AG10803 (cell line): Measurements from ENCODE around the gene NFE2L2.
A peak's percentile ranks its signal among the peaks of the same experiment; 100 is the strongest.

Experiments used
- DNase-seq: peaks from one replicate; pipeline ENCODE4 v3.0.0; 2010; ENCODE audit warnings: low read depth
- H3K4me3 ChIP-seq: 2 replicates; pipeline ENCODE4 v1.5.1; 2011; ENCODE audit warnings: mild to moderate bottlenecking, low read length, control low read depth
- CTCF ChIP-seq: conservative IDR thresholded peaks from 2 replicates; pipeline ENCODE4 v1.5.1; 2011; ENCODE audit warnings: mild to moderate bottlenecking, low read length, control low read depth, inconsistent platforms

NFE2L2 gene

GRCh38 chr2:177262092-177262491, 2.4 kb downstream of the NFE2L2 start:
- DNase-seq = no peak
- H3K4me3 ChIP-seq = peak overlapping the region; percentile 73
- no peak for TF ChIP-seq CTCF

- DNase-seq = peak; percentile 44
- H3K4me3 ChIP-seq = peak overlapping the region; percentile 73
- TF ChIP-seq CTCF = no peak; the same call in 1 of the 2 replicates
These were observed 3.1 kb downstream of the NFE2L2 start for GRCh38 chr2:177261116-177262060.

- DNase-seq = no peak
- TF ChIP-seq CTCF = no peak
- peak overlapping the region; percentile 2 for H3K4me3 ChIP-seq
These were observed 4.1 kb downstream of the NFE2L2 start for GRCh38 chr2:177260379-177260778.

GRCh38 chr2:177258059-177258458, 6.5 kb downstream of the NFE2L2 start:
- no peak for DNase-seq
- H3K4me3 ChIP-seq = no peak overlapping the region
- no peak for TF ChIP-seq CTCF

GRCh38 chr2:177257471-177257870, 7.1 kb downstream of the NFE2L2 start:
- no peak for TF ChIP-seq CTCF
- H3K4me3 ChIP-seq = no peak overlapping the region
- DNase-seq = no peak

GRCh38 chr2:177256695-177257094, 7.8 kb downstream of the NFE2L2 start:
- no peak for DNase-seq
- H3K4me3 ChIP-seq = no peak overlapping the region
- no peak for TF ChIP-seq CTCF

- DNase-seq = no peak
- H3K4me3 ChIP-seq = no peak overlapping the region
- TF ChIP-seq CTCF = no peak
These were observed 8.5 kb downstream of the NFE2L2 start for GRCh38 chr2:177256026-177256425.
